ENCODE results near the gene CTNND2.

The CTNND2 gene

DNA sequence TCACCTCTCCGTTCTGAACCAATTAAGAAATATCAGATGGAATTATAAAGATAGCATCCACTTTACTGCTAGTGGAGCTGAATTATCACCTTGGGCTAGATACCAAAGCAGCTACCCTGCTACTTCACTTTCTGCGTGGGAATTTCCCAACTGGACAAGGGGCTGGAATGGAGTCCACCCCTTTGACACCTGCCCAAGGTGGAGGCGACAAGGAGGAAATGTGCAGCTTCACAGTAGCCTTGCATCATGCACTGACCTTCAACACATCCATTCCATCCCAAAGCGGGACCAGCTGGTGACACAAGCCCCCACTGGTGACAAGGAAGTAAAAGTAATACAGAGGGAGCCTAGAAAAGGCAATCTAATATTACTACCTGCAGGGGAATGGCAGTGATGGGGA is 30.7 kb downstream of the CTNND2 start:
- H3K27ac ChIP-seq = no peak overlapping the region
- TF ChIP-seq, protein P1, sequence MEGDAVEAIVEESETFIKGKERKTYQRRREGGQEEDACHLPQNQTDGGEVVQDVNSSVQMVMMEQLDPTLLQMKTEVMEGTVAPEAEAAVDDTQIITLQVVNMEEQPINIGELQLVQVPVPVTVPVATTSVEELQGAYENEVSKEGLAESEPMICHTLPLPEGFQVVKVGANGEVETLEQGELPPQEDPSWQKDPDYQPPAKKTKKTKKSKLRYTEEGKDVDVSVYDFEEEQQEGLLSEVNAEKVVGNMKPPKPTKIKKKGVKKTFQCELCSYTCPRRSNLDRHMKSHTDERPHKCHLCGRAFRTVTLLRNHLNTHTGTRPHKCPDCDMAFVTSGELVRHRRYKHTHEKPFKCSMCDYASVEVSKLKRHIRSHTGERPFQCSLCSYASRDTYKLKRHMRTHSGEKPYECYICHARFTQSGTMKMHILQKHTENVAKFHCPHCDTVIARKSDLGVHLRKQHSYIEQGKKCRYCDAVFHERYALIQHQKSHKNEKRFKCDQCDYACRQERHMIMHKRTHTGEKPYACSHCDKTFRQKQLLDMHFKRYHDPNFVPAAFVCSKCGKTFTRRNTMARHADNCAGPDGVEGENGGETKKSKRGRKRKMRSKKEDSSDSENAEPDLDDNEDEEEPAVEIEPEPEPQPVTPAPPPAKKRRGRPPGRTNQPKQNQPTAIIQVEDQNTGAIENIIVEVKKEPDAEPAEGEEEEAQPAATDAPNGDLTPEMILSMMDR (conservative IDR thresholded peaks at IDR 0.05) = no peak
- TF ChIP-seq ZFX (IDR thresholded peaks at IDR 0.05) = no peak

DNA sequence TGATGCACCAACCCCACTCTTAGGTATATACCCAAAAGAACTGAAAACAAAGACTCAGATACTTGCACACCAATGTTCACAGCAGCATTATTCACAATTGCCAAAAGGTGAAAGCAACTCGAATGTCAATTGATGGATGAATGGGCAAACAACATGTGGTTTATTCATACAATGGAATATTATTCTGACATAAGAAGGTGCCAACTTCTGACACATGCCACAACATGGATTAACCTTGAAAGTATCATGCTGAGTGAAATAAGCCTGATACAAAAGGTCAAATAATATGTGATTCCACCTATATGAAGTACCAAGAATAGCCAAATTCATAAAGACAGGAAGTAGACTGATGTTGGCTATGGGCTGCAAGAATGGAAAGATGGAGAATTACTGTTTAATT is 35.0 kb downstream of the CTNND2 start:
- TF ChIP-seq, protein P1 (conservative IDR thresholded peaks at IDR 0.05) = no peak
- no peak for TF ChIP-seq ZFX (IDR thresholded peaks at IDR 0.05)
- H3K27ac ChIP-seq = no peak overlapping the region

DNA sequence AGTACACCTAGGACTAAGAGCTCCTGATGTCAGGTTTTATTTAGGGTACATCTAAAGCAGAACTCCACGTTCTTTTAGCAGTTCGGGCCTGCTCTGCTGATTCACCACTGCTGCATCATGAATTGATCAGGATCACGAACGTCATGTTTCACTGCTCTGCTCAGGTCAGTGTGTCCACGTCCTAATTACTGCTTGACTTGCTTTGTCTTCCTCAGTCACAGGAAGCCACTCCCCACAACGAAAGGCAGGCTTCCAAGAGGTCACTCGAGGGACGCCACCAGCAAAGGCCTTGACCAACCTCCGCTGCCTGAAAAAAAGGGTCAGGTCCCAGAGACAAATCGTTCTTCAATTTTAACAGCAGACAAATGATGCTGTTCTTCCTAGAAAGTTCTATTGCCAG is 40.3 kb downstream of the CTNND2 start:
- TF ChIP-seq, protein P1 (conservative IDR thresholded peaks at IDR 0.05) = no peak
- no peak for TF ChIP-seq ZFX (IDR thresholded peaks at IDR 0.05)
- H3K27ac ChIP-seq = no peak overlapping the region

DNA sequence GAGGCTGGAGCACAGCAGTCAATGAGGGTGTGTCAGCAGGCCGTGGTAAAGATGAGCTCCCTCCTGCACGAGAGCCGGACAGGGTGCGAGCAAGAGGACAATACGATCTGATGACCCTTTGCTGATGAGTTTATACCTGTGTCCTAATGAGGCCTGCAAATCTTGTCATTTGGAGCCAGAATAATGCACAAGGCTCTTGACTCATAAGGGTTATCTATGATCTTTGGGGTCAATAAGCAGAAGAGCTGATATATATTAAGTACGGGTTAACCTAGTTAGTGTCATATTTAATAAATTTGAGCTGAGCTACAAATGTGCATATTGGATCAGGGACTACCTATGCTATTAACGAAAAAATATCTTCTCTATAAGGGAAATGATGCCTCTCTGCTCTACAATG is 46.9 kb downstream of the CTNND2 start:
- TF ChIP-seq, protein P1 (conservative IDR thresholded peaks at IDR 0.05) = no peak
- no peak for TF ChIP-seq ZFX (IDR thresholded peaks at IDR 0.05)
- no peak overlapping the region for H3K27ac ChIP-seq

DNA sequence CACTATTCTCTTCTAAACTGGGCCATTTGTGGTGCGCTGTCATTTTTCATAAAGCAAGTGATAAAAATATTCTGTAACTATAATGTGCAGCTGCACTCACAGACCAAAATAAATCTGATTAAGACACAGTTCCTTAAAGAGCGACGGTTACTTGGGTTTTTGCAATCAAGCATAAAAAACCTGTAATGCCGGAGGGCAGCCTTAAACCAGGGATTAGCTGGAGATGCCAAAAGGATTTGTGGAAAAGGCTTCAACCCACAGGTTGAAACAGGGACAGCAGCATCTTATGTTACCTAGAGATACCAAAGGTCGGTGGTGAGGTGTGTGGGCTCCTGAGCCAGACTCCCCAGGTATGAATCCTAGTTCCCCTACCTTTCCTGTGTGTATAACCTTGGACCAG is 49.3 kb downstream of the CTNND2 start:
- TF ChIP-seq ZFX (IDR thresholded peaks at IDR 0.05) = no peak
- TF ChIP-seq, protein P1 (conservative IDR thresholded peaks at IDR 0.05) = no peak
- no peak overlapping the region for H3K27ac ChIP-seq

DNA sequence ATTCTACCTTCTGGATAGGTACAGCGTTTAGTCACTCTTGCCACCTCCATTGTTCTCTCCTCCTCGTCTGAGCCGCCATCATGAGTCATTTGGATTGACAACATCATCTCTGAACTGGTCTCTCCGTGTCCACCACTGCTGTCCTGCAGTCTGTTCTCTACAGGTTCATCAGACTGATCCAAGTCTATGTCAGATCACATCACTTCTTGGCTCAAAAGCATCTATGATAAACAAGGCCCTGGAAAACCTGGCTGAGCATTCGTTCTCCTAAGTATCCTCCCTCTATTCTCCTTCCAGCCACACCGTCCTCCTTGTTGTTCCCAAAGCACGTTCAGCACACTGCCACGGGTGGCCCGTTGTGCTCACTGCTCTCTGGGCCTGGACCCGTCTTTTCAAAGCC is 50.5 kb downstream of the CTNND2 start:
- no peak overlapping the region for H3K27ac ChIP-seq
- no peak for TF ChIP-seq ZFX (IDR thresholded peaks at IDR 0.05)

DNA sequence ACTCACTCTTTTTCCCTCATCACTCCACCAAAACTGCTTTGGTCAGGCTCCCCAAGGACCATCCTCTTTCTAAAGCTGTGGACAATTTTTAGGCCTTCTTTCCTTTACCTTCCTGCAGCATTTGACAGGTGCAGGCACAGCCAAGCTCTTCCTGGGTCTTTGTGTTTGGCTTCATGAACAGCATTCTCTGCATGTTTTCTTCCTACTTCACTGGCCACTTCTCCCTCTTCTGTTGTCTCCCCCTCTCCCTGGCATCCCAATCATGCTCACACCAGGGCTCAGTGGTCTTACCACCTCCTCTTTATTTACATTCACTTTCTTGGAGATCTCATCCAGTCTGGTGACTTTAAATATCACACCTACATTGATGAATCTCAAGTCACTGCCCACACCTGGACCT is 51.1 kb downstream of the CTNND2 start:
- no peak overlapping the region for H3K27ac ChIP-seq
- no peak for TF ChIP-seq ZFX (IDR thresholded peaks at IDR 0.05)
- TF ChIP-seq, protein P1 (conservative IDR thresholded peaks at IDR 0.05) = no peak

DNA sequence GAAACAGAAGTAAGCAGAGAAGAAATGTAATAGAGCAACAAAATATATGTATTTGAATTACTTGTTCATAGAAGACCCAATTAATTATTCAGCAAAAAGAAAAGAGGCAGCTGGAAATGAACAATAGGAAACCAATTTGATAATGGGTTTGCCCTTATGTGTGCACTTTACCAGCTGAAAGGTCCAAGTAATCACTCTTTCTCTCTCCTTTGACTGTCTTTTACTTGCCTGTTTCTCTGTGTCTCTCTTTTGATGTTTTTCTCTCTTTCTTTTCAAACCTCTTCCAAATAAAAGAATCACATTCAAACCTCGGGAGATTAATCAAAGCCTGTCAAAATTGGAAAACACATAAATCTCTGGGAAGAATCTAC is 51.5 kb downstream of the CTNND2 start:
- TF ChIP-seq ZFX (IDR thresholded peaks at IDR 0.05) = no peak
- TF ChIP-seq, protein P1 (conservative IDR thresholded peaks at IDR 0.05) = no peak
- H3K27ac ChIP-seq = no peak overlapping the region

Measured in C4-2B (cell line).